ENCODE measurements around the gene IGDCC3. TPM values are rescaled to one million over a fixed set of nuclear protein-coding genes. Genes with fewer than 3 reads are reported as not detected.

The IGDCC3 gene
- total RNA-seq, 1 donor from 2014 or later, result not detected

DNA sequence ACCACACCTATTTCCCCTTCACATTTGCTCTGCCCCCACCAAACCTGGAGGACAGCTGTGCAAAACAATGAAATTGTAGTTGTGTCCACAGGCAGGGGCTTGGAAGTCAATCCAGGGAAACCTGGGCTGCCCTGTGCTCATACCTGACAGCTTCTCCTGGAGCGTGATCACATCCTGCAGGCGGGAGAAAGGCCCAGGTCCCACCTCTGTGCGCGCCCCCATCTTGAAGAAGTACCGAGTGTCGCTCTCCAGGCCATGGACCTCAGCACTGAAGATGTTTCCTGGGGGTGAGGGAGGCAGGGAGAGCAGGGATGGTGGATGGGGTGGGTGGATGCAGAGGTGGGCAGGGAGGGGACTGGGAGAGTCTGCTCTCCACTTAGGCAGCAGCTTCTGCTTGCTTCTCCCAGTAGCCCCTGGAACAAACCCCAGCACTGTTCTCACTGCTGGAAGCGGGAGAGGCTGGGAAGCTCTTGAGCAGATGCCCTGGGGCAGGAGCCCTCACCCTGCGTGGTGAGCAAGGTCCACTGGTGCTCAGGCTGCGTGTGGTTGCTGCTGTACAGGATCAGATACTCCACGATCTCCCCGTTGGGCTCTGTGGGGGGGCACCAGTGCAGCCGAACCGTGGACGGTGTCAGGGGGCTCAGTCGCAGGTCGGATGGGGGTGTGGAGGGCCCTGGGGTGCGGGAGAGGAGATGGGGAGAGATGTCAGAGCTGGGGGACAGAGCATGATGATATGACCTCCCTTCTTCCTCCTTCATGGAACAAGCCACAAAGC, 10.7 kb upstream of the IGDCC3 start:
- DNase-seq (ENCODE audit: low read depth in 2 of 2), result no peak

DNA sequence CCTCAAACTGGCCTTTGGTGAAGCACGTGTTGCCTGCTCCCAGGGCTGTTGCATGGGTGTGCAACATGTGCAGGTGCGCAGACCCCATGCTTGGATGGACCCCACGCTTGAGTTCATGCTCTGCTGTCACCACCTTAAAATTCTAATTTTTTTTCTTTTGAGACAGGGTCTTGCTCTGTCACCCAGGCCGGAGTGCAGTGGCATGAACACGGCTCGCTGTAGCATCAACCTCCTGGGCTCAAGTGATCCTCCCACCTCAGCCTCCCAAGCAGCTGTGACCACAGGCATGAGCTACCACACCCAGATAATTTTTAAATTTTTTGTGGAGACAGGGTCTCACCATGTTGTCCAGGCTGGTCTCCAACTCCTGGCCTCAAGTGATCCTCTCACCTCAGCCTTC, 9.1 kb upstream of the IGDCC3 start:
- no peak for DNase-seq (ENCODE audit: low read depth in 2 of 2)

DNA sequence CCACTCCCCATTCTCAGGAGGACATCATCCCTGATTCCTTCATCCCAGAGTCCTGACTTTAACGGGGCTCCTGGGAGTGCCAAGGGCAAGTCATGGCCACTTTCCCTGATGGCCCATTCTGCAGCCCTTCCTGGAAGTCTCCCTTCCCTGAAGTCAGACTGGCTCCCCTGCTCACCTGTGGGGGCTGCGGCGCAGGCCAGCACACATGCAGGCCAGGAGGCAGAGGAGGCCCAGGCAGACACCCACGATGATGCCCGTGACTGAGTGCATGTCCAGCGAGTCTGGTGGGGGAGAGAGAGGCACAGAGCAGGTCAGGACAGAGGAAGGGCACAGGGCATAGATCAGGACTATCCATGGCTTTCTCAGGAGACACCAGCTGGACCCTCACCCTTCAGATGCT, 8.6 kb upstream of the IGDCC3 start:
- no peak for DNase-seq (ENCODE audit: low read depth in 2 of 2)

DNA sequence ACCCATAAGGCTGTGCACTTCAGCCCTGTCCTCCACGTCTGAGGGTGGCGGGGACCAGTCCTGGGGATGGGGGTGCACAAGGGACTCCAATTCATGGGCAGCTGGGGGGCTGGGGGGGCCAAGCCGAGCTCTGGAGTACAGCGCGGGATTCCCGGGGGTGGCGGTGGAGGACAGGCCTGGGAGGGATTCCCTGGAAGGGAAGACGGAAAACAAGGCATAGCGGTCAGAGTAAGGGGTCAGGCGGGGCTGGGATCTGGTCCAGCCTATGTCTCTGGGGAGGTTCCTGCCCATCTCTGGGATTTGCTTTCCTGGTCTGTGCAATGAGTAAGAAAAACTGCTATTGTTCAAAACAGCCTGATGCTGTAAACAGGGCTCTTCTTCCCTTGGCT, 8.1 kb upstream of the IGDCC3 start:
- DNase-seq (ENCODE audit: low read depth in 2 of 2), result no peak

DNA sequence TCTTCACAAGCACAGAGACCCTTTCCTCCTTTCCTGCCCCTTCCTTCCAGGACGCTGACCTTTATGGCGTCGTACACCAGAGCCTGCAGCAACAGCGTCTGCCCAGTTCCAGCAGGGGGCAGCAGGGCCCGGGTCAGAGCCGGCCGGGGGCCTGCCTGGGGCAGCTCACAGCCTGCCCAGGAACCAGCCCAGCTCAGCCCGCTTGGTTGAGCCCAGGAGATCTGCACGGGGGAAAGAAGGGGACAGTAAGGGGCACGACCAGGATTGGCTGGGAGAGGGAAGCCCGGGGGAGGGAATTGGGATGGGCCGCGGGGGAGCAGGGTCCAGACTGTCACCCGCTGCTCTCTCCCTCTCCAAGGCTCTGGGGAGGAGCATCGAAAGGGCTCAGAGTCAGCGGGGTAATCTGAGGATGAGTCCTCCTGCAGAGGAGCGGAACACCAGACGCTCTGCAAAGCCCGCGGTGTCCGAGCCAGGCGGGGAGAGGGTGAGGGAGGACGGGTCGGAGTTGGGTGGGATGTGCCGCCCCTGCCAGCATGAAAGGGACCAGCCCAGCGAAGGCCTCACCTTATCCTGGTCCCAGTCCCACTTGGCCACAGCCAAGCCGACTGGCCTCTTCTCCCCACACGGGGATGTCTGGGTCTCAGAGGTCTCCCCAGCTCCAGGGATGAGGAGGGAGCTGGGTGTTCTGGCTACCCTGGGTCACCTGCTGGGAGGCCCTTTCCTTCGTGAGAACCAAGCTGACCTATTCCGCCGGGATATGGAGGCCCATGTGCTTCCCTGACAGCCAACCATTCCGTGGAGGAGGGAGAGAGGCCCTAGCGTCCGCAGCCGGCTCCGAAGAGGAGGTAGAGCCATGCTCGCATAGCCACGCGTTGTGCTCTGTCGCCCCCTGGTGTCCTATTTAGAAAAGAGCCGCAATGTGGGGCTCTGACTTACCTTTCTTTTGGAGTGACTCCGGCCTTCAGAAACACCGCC, 7.4 kb upstream of the IGDCC3 start:
- peak; percentile 77 to 85 for DNase-seq (ENCODE audit: low read depth in 2 of 2)

DNA sequence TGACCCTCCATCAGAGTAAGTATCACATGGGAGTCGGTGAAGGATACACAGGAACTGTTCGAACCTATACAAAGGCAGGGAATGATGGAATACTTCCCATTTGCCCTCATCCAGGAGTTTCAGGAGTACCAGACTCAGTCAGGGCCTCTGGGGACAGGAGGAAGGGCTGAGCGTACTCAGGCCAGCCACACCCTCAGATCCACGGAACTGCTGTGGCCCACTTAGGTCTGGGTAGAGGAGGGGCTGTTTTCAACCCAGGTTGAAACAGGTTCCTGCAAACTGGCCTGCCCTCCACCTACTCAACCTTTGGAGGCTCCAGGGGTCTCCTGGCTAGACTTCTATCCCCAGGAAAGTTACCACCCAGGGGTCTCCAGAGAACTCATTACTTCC, 6.7 kb upstream of the IGDCC3 start:
- no peak for DNase-seq (ENCODE audit: low read depth in 2 of 2)

DNA sequence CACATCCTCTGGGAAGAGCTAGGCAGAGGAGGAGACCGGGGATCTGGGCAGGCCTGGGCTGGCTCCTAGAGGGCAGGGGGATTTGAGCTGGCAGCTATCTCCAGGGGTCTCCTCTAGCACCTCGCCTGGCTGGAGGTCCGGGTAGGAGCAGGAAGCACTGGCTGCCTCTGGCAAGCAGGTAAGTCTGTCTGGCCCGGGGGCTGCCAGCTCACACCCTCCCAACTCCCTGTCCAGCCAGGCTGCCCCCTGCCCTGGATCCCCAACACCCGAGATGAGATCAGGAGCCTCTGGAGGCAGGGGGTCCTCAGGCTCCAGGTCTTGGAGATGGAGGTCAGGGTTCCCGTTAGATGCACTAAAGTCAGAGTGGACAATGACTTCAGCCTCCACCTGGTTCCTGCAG, 6.2 kb upstream of the IGDCC3 start:
- no peak for DNase-seq (ENCODE audit: low read depth in 2 of 2)

DNA sequence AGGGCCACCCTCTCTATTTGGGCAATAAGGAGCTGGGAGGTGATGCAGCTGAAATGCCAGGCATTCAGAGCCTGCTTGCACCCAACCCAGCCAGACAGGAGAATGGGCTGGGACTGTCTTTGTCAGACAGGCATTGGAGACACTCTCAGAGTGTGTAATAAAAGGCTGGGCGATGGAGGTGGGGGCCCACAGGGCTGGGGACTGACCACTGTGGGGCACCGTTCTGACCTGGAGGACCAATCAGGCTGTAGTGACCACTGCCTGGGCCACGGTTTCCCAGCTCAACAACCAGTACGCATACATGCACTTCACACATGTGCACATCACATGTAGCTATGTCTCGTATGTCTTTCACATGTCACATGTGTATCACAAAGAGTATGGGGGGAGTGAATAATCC, 5.7 kb upstream of the IGDCC3 start:
- DNase-seq (ENCODE audit: low read depth in 2 of 2), result no peak

DNA sequence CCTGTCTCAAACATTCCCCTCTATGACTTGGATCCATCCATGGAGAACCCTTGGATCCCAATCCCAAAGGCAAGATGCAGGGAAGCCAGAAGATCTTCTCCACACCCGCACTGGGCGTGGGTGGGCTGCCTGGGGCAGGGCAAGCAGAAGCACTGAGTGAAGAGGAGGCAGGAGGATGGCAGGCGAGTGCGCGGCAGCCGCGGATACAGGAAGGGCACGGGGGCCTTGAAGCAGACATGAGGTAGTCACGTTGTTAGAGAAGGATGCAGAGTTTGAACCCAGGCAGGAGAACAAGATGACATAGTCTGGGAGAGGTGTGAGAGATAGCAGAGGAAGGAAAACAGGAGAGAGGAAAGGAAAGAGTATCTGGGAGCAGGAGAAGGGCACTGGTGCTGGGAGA, 5.1 kb upstream of the IGDCC3 start:
- DNase-seq (ENCODE audit: low read depth in 2 of 2), result no peak

DNA sequence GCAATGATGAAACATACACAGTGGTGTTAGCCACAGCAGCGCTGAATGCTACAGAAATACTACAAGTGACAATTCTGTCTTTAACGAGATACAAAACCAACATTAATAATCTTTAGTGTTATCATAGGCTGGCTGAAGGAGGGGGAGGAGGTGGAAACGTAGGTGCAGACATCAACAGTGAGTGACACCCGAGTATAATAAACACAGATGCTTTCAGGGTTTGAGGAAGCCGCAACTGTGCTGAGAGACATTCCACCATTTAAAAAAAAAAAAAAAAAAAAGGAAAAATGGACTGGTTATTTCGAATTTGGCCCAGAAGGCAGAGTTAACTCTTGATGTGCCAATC, 4.3 kb upstream of the IGDCC3 start:
- no peak for DNase-seq (ENCODE audit: low read depth in 2 of 2)

DNA sequence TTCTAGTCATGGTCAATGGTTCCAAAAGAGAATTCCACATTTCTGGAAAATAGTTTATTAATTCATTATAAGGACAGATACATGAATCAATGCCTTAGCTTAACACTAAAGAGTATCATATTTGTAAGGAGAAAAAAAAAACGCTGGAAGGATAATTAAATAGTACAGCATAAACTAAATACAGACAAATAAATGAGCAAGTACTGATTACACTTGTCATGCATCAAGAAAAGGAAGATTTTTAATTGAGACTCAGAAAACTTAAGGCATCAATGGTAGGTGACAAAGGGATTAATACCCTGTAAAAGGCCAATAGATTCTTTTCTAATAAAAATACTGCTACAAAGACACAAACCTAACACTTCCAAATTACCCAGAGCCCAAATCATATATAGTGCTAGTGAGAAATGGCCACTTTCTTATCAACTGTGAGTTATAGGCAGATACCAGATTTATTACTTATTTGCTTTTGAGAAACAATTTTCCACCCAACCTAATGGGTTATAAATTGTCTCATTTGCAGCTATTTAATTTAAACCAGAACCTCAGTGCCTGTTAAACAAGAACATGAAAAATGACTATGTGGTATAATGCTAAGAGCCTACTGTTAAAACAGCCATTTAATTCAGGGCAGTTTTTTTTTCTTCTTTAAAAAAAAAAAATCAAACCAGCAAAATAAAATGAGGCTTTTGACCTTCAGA, 3.8 kb upstream of the IGDCC3 start:
- no peak for DNase-seq (ENCODE audit: low read depth in 2 of 2)

DNA sequence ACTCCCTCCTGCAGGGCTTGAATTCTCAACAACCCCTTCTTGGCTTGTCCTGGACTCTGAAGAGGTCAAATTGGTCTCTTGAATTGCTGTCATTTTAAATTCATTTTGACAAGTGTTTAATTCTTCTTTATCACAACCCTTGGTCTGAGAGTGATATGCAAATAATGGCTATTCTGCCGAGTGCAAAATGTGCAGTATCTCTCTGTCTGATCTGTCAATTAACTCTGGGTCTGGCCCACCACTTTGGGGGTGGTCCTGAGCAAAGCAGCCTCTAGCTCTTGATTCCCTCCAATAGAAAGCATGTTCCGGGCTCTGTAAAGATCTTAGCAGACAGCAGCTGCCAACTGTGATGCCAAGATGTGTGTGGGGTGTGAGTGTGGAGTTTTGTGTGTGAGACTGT, 2.2 kb upstream of the IGDCC3 start:
- DNase-seq (ENCODE audit: low read depth in 2 of 2), result no peak

DNA sequence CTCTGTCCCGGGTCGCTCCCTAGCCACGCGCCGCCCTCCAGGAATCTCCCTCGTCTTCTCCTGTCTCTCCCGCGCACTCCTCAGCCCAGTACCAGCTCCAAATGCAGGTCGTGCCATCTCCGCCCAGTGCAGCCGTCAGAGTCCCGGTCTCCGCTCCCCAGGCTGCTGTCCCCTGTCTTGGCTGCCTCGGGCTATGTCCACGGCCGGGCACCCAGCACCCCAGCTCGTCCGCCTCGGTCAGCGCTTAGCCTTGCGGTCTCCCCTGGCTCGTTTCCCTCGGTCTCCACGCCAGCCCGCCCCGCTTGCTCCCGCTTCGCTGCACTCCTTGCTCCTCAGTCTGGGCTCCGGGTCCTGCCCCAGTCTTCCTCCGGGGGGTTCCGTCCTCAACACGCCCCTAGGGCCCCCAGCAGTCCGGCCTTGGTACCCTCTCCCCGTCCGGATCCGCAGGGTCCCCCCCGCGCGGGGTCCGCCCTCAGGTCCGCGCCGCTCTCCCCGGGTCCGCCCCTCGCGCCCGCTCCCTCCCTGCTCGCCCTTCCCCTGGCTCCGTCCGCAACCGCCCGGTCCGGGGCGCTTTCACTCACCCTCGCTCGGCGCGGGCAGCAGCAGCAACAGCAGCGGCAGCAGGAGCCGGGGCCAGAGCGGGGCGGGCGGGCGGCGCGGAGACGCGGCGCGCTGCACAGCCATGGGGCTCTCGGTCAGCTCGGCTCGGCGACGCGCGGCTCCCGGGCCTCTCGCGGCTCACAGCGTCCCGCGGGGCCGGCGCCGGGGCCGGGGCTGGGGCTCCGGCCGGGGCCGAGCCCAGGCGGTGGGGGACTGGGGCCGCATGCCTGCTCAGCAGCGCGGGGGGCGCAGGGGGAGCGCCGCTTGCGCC, 462 bp downstream of the IGDCC3 start:
- peak; percentile 15 to 41 for DNase-seq (ENCODE audit: low read depth in 2 of 2)

DNA sequence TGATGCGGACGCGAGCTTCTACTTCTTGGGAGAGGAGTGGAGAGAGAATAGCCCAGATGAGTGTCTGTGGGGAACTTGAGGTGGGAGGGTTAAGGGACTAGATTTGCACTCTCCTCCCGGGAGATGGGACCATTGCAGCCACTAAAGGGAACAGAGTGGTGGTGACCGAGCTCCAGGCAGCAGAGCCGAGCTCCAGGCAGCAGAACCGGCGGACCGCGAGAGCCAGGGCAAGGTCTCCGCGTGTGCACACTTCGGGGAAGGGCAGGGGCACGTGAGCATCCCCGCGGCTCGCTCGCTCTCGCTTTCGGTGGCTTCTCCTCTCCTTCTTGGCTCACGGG, 1.1 kb downstream of the IGDCC3 start:
- DNase-seq (ENCODE audit: low read depth in 2 of 2), result peak in 1 of 2 donors; percentile 17

DNA sequence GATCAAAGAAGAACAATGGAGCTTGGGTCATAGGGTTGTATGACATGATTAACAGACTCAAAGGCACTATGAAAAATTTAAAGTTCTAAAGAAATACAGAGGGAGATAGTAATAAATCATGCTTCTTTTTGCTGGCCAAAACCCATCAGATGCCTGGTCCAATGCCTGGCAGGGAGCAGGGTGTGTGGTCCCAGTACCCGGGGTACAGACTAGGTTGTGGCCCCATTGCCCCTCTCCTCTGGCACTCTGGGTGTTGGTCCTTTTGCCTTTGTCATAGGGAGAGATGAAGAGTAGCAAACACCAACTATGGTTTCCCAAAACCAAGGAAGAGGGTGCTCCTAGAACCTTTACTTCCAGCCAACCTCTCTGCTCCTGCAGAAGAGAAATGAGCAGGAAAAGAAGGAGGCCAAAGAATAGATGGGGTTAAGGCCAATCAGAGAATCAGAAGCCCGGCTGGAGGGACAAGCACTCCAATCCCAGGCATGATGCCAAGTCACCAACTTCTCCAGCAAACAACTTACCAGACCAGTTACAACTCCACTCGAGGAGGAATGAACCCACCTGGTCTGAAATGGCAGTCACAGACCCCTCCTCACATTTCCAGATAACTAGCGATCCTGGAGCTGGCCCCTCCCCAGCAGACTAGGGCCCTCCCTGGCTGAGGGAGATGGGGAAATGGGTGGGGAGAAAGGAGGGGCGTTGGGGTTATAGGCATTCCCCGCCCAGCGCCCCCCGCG, 1.8 kb downstream of the IGDCC3 start:
- no peak for DNase-seq (ENCODE audit: low read depth in 2 of 2)

DNA sequence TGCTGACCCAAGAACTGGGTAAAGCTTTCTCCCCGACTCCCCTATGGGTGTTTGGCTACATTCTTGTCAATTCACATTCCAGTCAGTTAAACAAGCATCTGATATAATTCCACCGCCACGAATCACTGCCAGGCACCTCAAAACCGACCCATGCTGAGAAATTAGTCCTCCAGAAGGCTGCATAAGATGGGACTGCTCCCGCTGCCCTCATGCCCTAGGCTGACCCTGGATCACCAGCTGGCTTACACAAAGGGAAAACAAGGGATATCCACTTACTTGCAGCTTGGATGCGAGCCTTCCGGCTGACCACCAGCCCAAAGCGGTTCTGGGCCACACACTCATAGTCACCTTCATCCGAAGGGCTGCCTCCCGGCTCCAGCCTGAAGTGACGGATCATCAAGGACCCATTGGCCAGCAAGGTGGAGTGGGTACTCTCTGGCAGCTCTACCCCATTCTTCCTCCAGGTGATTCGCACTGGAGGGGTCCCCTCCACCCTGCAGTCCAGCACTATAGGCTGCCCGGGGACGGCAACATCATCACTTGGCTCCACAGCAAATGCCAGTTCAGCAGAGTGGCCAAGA, 2.9 kb downstream of the IGDCC3 start:
- DNase-seq (ENCODE audit: low read depth in 2 of 2), result no peak

DNA sequence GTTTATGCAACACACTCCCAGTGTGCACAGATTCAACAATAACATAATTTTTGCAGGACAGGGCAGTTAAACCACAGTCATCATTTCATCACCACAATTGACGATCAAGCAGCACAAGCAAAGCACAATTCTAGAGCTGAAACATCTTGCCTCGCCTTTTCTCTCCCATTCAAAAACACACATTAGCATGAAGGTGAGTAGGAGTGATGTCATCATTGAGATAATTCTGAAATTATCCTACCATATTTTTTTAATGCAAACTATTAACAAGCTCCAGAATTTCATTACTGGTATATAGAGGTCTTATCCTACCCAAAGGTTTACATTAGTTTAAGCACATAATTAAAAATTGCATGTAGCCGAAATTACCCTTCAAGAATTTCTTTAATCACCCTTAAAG, 3.5 kb downstream of the IGDCC3 start:
- DNase-seq (ENCODE audit: low read depth in 2 of 2), result no peak

DNA sequence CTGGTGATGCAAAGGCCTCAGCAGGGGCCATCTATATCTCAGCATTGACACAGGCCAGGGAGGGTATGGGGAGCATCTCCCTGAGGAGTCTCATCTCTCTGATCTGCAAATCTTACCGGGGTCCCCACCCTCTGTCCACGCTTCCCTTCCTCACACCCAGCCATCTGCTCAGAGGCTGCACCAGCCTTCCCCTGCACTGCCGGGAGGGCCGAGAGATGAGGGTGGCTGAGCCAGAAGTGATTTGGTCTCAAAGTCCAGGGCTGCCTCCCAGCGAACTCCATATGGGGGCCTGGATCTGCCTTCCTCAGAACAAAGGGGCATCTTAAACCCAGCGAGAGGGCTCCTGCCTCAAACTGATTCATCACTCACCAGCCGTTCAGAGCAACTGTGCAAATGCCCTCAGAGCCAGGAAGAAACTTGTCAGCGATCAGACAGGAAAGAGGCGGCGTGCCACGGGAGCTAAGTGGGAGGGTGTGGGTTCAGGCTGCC, 4.6 kb downstream of the IGDCC3 start:
- no peak for DNase-seq (ENCODE audit: low read depth in 2 of 2)

DNA sequence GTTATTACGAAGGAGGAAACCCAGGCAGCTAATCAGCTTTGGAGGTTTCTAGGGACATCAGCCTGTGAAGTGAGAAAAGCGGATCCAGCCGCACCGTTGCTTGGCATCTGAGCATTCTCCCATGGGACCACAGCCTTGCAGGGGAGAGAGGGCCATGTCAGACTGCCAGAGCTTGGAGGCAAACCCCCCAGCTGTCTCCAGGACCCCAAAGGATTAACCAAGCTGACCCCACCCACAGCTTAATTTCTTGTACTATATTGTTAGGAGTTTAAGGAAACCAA, 5.1 kb downstream of the IGDCC3 start:
- no peak for DNase-seq (ENCODE audit: low read depth in 2 of 2)

DNA sequence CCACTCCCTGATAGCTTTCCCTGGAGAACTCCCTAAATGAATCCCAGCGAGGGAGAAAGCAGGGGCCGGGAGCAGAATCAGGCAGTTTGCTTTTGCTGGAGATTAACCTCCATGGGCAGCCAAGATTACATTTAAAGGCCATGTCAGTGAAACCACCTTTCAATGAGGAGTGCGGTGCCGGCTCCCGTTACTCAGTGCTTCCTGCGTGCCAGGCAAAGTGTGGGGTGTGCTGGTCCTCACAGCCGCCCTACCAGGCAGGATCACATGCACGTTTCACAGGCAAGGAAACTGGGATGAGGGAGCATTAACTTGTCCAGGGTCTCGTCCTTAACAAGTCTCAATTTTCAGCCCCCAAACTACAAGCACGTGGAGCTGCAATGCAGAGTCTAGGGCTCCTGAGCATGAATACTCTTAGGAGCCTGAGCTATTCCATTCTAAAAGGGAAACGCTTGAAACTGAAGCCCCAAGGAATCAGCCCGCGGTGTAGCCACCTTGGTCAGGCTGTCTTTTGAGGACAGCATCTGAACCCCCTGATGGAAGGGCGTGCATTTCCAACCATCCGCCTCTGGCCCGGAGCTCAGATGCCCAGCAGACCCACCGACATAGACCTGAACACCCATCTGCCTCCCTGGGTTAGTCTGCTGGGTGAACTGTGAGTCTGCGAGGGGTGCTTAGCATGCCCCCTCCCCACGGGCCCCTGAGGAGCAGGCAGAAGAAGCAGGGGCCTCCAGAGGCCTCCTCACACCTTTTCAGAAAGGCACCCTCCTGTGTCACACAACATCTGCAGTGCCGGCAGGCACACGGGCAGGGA, 5.6 kb downstream of the IGDCC3 start:
- no peak for DNase-seq (ENCODE audit: low read depth in 2 of 2)

Data from lung microvascular endothelial cell (primary cell).